ENCODE data around the gene SMIM32. TPM values are rescaled to one million over a fixed set of nuclear protein-coding genes. Genes with fewer than 3 reads are reported as not detected.

Gene SMIM32
- total and polyA plus RNA-seq, 10 donors, result 0.37 TPM; not detected in 9

GRCh38 chr5:136222580-136223235, 29.7 kb upstream of the SMIM32 start:
- no peak for DNase-seq
- intact Hi-C loops (cut with DNase I; ENCODE audit: low total_unique reads), result no loop called here
- Histone ChIP-seq H3K9me3 (peaks cover 0 to 32% (median 25%) of the 10 kb centered on the region in 8 donors), H3K27ac (no peak overlapping the region), H3K4me3 (no peak overlapping the region), H3K4me1 (no peaks in the 10 kb centered on the region), H3K36me3 (no peaks in the 10 kb centered on the region), H3K27me3 (replicated peaks in 1 of 7) (peaks cover 0 to 23% (median 0%) of the 10 kb centered on the region in 7 donors)
- no peak for TF ChIP-seq POLR2AphosphoS5 (IDR thresholded peaks at IDR 0.05)
- TF ChIP-seq POLR2A (IDR thresholded peaks at IDR 0.05), result no peak
- WGBS, 5 donors, result 63 to 81% (median 71%) methylated on average over 4 of the region's 4 CpGs

GRCh38 chr5:136221340-136221739, 28.4 kb upstream of the SMIM32 start:
- Histone ChIP-seq H3K4me1 (no peaks in the 10 kb centered on the region), H3K36me3 (no peaks in the 10 kb centered on the region), H3K27ac (no peak overlapping the region), H3K27me3 (replicated peaks in 1 of 7) (peaks cover 0 to 18% (median 0%) of the 10 kb centered on the region in 7 donors), H3K9me3 (peaks cover 0 to 32% (median 25%) of the 10 kb centered on the region in 8 donors), H3K4me3 (no peak overlapping the region)
- 87 to 95% (median 93%) methylated on average over 4 of the region's 4 CpGs for WGBS, 5 donors
- intact Hi-C loops (cut with DNase I; ENCODE audit: low total_unique reads), result no loop called here
- TF ChIP-seq POLR2A (IDR thresholded peaks at IDR 0.05) (no peak), POLR2AphosphoS5 (IDR thresholded peaks at IDR 0.05) (no peak)
- TF ChIP-seq, protein P1, sequence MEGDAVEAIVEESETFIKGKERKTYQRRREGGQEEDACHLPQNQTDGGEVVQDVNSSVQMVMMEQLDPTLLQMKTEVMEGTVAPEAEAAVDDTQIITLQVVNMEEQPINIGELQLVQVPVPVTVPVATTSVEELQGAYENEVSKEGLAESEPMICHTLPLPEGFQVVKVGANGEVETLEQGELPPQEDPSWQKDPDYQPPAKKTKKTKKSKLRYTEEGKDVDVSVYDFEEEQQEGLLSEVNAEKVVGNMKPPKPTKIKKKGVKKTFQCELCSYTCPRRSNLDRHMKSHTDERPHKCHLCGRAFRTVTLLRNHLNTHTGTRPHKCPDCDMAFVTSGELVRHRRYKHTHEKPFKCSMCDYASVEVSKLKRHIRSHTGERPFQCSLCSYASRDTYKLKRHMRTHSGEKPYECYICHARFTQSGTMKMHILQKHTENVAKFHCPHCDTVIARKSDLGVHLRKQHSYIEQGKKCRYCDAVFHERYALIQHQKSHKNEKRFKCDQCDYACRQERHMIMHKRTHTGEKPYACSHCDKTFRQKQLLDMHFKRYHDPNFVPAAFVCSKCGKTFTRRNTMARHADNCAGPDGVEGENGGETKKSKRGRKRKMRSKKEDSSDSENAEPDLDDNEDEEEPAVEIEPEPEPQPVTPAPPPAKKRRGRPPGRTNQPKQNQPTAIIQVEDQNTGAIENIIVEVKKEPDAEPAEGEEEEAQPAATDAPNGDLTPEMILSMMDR (IDR thresholded peaks at IDR 0.05 in 8 of 11, conservative IDR thresholded peaks at IDR 0.05 in 3 of 11), result no peak
- DNase-seq, result no peak

DNA sequence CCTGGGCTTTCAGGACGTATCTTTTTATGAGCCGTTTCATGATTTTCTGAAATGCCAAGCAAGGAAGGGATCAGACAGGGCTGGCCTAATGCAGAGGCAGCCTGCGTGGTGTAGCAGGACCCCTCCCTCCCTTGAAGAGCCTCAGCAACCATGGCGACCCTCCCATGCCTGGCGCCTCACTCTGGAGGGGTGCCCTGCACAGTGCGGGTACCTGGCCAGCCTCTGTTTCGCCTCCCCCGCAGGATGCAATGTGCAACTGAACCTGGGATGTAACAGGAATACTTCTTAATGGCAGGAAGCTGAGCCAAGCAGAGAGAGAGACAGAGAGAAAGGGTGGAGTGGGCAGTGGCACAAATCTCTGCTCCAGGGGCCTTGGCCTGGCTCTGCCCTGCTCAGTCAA, 23.3 kb upstream of the SMIM32 start:
- H3K27ac ChIP-seq, result no peak overlapping the region
- no peaks in the 10 kb centered on the region for H3K36me3 ChIP-seq
- intact Hi-C loops (cut with DNase I; ENCODE audit: low total_unique reads), result loop anchor here (10.0 kb wide), 1 partner anchor 271 kb away; no protein-coding TSS in a partner anchor
- peak; percentile 65 for DNase-seq
- no peak overlapping the region for H3K4me3 ChIP-seq
- 79 to 91% (median 84%) methylated on average over 8 of the region's 8 CpGs for WGBS, 5 donors
- peaks cover 0 to 58% (median 9%) of the 10 kb centered on the region in 7 donors for H3K27me3 ChIP-seq (replicated peaks in 1 of 7)
- TF ChIP-seq, protein P1 (IDR thresholded peaks at IDR 0.05 in 8 of 11, conservative IDR thresholded peaks at IDR 0.05 in 3 of 11), result no peak
- peaks cover 0 to 4% (median 0%) of the 10 kb centered on the region in 6 donors for H3K4me1 ChIP-seq
- H3K9me3 ChIP-seq, result peaks cover 0 to 23% (median 21%) of the 10 kb centered on the region in 8 donors

DNA sequence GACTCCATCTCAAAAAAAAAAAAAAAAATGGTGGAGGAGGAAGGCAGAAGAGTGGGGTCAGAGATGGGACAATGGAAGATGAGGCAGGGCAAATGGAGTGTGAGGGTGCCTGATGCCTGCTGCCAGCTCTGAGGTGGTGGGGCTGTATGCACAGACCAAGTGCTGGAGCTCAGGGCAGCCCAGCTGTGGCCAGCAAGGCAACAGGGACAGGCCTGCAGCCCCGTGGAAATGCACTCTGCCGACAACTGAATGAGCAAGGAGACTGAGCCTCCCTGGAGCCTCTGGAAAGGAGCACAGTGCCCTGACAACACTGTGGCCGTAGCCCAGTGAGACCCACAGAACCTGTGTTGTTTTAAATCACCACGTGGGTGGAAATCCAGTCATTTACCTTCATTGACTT, 22.9 kb upstream of the SMIM32 start:
- no peak overlapping the region for H3K27ac ChIP-seq
- peaks cover 0 to 62% (median 9%) of the 10 kb centered on the region in 7 donors for H3K27me3 ChIP-seq (replicated peaks in 1 of 7)
- no peaks in the 10 kb centered on the region for H3K36me3 ChIP-seq
- DNase-seq, result peak; percentile 36
- H3K4me1 ChIP-seq, result peaks cover 0 to 4% (median 0%) of the 10 kb centered on the region in 6 donors
- intact Hi-C loops (cut with DNase I; ENCODE audit: low total_unique reads), result loop anchor here (10.0 kb wide), 1 partner anchor 271 kb away; no protein-coding TSS in a partner anchor
- TF ChIP-seq POLR2A (IDR thresholded peaks at IDR 0.05) (no peak), POLR2AphosphoS5 (IDR thresholded peaks at IDR 0.05) (no peak)
- TF ChIP-seq, protein P1 (IDR thresholded peaks at IDR 0.05 in 8 of 11, conservative IDR thresholded peaks at IDR 0.05 in 3 of 11), result no peak
- peaks cover 0 to 20% (median 17%) of the 10 kb centered on the region in 8 donors for H3K9me3 ChIP-seq
- 77 to 89% (median 80%) methylated on average over 4 of the region's 4 CpGs for WGBS, 5 donors
- no peak overlapping the region for H3K4me3 ChIP-seq

Data from spleen (tissue), 11 donors.